Measurements from ENCODE around the gene VSTM2L. TPM values are rescaled to one million over a fixed set of nuclear protein-coding genes. Genes with fewer than 3 reads are reported as not detected.

The VSTM2L gene
- total RNA-seq, 4 donors from 2014 or later: 0.37 to 0.94 (median 0.62) TPM

- no peak for ATAC-seq (ENCODE audit: low FRiP score)
- TF ChIP-seq CTCF (IDR thresholded peaks at IDR 0.05): no peak
- DNase-seq (ENCODE audit: low spot score): no peak
Observed at GRCh38 chr20:37984018-37984785, 81.3 kb downstream of the VSTM2L start.

DNA sequence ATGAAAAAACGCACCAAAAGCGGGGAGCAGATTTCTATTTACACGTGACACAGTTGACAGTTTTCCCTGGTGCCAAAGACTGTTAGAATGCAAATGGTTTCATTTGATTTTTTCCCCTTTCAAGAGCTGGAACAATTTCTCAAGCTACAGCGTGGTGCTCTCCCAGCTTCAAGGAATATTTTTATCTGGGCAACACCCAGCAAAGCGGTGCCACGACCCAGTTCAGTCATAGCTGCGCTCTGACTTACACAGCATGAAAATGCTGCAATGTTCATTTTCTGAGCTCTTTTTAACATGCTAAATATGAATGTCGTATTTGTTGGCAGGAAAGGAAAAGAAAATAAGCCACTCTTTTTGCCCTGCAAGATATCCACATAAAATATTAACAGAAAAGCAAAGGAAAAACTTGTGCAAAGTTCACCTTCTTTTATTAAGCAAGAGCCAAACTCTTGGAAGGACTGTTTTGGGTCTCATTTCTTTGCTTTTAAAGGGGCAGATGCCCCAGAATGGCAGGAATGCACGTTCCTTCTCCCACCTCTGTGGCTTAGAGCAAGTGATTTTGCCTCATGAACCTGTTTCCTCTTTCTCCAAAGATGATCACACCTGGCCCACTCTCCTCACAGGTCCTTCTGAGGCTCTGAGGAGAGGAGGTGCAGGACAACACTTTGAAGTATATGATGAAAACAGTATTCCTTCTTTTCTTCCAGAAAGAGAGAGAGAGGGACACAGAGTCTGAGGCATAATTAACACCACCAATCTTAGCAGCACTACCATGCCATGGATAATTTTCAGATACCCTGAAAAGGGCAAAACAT, 83.3 kb downstream of the VSTM2L start:
- no peak for ATAC-seq (ENCODE audit: low FRiP score)
- no peak for DNase-seq (ENCODE audit: low spot score)
- TF ChIP-seq CTCF (IDR thresholded peaks at IDR 0.05): no peak

DNA sequence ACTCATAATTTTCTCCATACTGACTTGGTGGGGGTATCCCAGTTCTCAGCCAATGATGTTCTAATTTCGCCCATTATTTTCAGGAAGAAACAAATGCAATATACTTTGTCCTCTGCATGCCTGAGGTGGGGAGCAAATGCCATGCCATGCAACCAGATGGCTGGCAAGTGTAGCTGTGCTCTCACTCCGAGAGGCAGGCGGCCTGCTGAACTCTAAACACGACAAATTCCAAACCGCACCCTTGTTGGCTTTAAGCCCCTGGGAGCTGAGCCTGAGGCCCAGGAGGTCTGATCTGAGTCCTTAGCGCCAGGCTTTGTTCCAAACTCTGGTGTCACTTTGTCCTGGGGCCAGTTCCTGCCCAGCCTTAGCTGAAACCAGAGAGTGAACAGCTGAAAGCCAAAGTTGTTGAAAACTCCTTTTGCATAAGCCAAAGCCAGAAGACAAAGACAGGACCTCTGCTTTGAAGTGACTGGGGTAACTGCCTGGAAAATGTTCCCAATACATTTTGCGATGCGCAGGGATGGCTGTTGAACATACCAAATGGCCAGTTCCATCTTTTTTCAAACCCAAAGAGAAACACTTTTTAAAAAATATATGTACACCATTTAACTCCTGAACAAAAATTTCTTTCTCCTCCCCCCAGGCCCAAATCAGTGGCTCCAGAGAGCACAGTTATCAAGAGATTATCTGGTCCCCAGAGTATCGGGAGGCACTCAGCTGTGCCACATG, 84.1 kb downstream of the VSTM2L start:
- no peak for TF ChIP-seq CTCF (IDR thresholded peaks at IDR 0.05)
- DNase-seq (ENCODE audit: low spot score) (no peak), ATAC-seq (ENCODE audit: low FRiP score) (no peak)

DNA sequence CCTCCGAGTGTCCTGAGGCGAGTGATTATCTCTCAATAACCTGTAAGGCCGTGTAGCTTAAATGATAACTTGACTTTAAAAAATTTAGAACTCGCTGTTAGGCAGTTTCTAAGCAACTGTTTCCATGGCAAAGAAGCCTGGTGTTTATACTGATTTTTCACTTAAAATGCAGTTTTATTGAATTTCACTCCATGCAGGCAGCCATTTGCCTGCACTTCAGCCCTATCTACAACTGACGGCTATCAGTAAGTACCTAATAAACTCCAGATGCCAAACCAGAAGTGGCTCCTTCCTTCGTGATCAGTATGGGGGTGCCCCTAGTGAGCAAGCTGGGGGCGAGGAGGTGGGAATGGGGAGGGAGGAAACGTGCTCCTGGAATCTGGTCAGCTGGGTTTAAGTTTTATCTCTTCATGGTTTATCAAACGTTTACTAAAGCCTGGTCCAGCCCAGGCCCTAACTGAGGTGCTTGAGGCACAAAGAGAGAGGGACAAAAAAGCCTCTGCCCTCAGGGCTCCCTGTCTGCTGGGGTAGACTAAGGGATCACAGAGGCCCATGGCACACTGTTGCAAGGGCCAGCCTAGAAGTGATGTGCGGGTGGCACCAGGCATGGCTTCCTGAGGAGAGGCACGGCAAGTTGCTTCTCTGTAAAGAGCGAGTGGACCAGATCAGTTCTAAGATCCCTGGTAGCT, 84.8 kb downstream of the VSTM2L start:
- DNase-seq (ENCODE audit: low spot score) (no peak), ATAC-seq (ENCODE audit: low FRiP score) (no peak)
- no peak for TF ChIP-seq CTCF (IDR thresholded peaks at IDR 0.05)

GRCh38 chr20:37988306-37988954, 85.5 kb downstream of the VSTM2L start:
- ATAC-seq (ENCODE audit: low FRiP score) (no peak), DNase-seq (ENCODE audit: low spot score) (no peak)
- TF ChIP-seq CTCF (IDR thresholded peaks at IDR 0.05): no peak

GRCh38 chr20:37989601-37990295, 86.8 kb downstream of the VSTM2L start:
- DNase-seq (ENCODE audit: low spot score) (no peak), ATAC-seq (ENCODE audit: low FRiP score) (no peak)
- no peak for TF ChIP-seq CTCF (IDR thresholded peaks at IDR 0.05)
